Inflammatory macrophage treated with lipopolysaccharide for 1 hour (primary cell): ENCODE data around the gene RAB33B.
"Not testable (repeated sequence)": the region's sequence is repeated elsewhere in the genome, so short reads cannot be mapped to it uniquely, and the experiment has no call there.

Experiments
- DNase-seq, 2 donors: peaks; one replicate each; pipeline ENCODE4 v3.0.0-alpha.2; 2020 to 2022

The RAB33B gene

DNA sequence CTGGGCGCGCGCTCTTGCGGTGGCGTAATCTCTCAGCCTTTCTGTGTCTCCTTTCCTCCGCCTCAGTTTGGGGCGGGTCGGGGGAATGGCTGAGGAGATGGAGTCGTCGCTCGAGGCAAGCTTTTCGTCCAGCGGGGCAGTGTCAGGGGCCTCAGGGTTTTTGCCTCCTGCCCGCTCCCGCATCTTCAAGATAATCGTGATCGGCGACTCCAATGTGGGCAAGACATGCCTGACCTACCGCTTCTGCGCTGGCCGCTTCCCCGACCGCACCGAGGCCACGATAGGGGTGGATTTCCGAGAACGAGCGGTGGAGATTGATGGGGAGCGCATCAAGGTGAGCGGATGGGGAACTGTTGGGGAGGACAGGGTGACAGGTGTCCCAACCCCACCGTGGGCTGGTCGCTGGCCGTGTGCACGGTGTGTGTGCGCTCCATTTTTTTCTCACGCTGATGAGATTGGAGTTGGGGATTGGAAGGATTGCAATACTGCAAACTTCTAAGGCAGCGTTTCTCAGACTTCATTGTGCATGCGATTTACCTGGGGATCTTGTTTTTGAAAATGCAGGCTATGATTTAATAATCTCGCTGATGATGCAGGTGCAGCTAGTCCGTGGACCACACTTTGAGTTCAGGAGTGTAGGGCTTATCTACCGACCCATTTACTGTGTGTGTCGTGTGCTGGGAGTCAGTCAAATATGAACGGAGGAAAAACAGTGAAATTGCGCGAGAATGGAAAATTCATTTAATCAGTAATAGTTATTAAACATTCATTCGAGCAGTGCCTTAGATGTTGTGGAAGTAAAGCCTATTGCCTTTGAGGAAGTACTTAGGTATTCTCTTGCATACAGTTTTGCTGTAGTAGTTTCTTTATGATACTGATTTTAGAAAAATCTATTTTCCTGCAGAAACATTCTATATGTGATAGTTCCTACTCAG, at the start of gene RAB33B:
Gene RAB33B (plus strand): TSS at position 11 of the 935 bp plus-strand sequence. CDS start 75 bp downstream, at position 86.
- peak in 1 of 2 donors; percentile 88 for DNase-seq

DNA sequence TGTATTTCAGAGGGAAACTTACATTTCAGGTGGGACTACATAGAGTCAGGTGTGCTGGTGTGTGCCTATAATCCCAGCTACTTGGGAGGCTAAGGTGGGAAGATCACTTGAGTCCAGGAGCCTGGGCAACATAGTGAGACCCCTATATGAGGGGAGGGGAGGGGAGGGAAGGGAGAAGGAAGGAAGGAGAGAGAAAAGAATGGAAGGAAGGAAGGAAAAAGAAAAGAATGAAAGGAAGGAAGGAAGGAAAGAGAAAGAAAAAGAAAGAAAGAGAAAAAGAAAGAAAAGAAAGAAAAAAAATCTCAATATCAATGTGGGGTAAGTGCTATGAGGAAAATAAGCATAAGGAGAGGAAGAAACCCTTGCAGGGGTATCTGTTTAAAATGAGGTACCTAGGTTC, 43.6 kb upstream of the RAB33B start:
- no peak for DNase-seq

DNA sequence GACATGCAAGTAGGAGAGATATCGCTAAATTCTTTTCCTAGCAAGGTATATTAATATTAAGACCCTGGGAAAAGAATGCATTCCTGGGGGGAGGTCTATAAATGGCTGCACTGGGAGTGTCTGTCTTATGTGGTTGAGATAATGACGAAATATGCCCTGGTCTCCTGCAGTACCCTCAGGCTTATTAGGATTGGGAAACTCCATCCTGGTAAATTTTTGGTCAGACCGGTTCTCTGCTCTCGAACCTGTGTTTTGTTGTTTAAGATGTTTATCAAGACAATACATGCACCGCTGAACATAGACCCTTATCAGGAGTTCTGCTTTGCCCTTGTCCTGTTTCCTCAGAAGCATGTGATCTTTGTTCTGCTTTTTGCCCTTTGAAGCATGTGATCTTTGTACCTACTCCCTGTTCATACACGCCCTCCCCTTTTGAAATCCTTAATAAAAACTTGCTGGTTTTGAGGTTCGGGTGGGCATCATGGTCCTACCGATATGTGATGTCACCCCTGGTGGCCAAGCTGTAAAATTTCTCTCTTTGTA, 39.2 kb upstream of the RAB33B start:
- peak in 1 of 2 donors; percentile 9 for DNase-seq

DNA sequence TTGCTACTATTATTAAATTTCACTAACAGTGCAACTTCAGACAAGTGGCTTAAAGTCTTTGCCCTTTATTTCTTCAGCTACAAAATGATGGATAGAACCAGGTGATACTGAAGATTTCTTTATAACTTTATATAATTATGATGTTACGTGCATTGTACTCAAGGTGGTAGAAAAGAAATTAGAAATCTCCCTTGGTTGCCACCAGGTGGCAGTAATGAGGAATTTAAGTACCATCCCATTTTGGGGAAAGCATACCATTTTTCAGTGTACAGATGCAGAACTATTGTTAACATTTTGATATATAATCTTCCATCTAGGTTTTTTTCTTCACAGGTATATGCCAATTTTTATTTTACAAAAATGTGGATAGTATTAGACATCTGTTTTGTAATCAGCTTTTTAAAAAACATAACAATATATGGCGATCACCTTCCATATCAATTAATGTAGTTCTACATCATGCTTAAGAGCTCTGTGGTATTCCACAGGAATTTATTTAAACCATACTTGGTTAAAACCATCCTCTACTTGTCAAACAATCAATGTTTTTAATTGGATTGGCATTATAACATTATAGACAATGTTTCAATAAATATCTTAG, 37.7 kb upstream of the RAB33B start:
- peak; percentile 31 to 48 for DNase-seq

DNA sequence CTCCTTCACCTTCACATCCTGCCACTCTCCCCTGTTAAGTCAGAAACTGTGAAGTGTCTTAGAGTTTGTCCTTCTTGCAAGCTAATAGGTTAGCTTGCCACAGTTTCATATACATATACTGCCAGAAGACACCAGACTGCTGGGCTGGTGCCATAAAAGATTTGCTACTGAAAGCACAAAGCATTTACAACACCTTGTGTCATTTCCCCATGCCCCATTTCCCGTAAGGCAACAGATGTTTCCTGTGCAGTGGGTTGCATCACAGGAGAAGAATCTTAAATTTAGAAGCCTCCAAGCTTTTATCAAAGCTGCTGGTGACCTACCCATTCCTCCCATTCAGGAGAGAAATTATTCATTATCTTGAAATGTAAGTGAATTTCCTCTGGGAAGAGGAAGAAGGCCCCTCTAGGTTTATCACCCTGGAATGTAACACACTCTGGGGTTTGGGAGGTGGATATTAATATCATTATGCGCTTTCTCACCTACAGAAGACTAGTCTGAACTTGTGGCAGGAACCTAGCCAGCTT, 34.5 kb upstream of the RAB33B start:
- peak; percentile 21 to 57 for DNase-seq

DNA sequence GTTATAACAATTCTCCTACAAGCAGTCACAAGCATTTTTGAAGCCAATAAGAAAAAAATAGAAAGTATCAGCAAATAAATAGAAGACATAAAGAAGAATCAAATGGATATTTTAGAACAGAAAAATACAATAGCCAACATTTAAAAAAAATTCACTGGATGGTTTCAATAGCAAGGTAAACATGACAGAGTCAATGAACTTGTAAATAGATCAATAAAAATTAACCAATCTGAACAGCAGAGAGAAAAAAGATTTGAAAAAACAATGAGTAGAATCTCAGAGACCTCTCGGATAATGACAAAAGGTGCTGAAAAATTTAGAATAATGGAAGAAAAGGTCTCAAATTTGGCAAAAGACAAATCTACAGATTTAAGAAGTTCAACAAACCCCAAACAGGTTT, 33.3 kb upstream of the RAB33B start:
- DNase-seq: no peak

DNA sequence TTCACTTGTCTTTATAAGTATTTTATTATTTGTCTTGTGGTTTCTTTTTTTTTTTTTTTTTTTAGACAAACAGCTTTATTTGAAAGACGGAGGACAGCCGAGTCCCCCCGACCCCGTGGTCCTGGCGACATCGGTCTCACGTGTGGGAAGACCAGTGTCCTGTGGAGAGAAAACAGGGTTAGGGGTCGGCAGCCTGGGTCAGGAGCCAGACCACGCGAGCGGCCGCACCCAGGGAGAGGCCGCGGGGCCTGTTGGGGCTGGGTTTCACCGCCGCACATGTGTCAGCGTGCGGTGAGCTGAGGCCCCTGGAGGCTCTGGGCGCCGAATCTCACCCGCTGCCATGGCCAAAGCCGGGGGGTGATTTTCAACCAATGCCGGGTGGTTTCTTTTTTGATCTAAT, 17.8 kb upstream of the RAB33B start:
- DNase-seq: no peak

DNA sequence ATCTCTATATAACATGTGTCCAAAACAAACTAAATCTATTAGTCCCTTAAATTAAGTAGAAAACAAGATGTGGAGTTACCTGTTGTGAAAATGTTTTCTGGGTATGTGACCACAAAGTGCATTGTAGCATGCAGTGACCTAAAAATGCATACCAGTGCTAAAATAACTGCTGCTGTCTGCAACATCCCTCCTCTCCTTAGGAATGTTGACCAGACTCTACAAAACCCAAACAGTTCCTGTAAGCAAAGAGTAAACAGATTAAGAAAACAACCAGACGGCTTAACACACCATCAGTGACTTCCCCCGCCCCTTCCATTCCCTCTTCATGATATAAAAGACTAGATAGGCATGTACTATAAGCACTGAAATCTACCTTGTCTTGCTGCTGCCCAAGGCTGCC, 15.8 kb upstream of the RAB33B start:
- no peak for DNase-seq

DNA sequence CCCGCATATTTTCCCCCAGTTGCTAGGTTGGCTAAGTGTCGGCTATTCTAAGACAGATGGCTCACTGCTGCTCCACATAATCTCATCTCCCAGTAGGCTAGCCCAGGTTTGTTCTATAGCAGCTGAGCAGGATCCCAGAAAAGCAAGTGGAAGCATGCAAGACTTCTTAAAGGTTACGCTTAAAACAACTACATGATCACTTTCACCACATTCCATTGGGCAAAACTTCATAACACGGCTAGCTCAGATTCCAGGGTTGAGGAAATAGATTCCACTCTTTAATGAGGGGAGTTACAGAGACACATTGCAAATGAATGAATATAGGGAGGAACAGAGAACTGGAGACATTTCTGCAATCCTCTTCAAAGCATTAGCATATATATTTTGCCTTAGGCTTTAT, 12.9 kb upstream of the RAB33B start:
- DNase-seq: no peak

DNA sequence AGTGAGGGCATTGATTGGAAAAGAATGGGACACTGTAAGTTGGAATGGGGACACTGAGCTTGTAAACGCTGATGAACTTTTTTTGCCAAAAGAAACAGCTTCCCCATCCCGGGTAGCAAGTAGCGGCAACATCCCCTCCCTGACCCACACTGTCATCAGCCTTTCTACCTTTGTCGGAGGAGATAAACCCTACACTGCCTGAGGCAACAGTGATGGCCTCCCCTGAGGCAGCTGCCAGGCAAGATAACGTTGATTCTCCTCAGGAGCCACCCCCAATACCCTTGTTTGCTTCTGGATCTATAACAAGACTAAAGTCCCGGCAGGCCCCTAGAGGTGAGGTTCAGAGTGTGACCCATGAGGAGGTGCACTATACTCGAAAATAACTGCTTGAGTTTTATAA, 10.3 kb upstream of the RAB33B start:
- DNase-seq: no peak

DNA sequence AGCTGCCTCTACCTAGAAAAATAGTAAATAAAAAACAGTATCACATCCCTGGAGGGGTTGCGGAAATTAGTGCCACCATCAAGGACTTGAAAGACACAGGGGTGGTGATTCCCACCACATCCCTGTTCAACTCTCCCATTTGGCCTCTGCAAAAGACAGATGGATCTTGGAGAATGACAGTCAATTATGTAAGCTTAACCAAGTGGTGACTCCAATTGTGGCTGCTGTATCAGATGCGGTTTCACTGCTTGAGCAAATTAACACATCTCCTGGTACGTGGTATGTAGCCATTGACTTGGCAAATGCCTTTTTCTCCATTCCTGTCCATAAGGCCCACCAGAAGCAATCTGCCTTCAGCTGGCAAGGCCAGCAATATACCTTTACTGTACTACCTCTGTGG, 9.0 kb upstream of the RAB33B start:
- DNase-seq: not testable (repeated sequence)

DNA sequence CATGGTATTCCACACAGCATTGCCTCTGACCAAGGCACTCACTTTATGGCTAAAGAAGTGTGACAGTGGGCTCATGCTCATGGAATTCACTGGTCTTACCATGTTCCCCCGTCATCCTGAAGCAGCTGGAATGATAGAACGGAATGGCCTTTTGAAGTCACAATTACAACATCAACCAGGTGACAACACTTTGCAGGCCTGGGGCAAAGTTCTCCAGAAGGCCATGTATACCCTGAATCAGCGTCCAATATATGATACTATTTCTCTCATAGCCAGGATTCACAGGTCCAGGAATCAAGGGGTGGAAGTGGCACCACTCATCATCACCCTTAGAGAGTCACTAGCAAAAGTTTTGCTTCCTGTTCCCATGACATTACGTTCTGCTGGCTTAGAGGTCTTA, 6.8 kb upstream of the RAB33B start:
- DNase-seq: not testable (repeated sequence)

DNA sequence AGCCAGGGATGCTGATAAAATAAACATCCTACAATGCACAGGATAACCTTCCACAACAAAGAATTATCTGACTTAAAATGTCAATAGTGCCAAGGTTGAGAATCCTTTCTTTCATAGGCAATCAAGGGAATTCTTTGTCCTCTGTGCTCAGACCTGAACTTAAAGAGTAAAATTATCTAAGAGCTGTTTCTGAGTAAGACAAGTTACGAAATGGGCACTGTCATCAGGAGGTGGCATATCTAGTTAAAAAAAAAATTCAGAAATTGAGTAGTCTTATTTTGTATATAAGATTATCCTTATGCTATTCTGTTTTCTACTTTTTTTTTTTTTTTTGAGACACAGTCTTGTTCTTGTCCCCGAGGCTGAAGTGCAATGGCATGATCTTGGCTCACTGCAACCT, 3.3 kb upstream of the RAB33B start:
- peak in 1 of 2 donors; percentile 1 for DNase-seq

DNA sequence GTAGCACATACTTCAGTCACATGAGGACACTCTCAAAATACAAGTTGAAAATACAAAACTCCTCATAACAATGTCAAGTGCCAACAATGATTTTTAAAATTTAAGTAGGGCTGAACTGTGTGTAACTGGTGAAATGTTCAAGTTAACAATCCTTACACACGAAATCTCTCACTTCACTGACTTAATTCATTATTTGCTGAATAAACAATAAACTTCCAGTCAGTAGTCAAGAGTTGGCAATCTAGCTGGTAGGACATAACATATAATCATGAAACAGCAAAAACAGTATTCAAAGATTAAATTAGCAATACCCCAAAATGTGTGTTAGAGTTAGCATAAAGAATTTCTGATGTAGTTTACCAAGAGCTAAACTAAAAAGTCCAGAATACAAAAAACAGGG, 1.9 kb upstream of the RAB33B start:
- DNase-seq: no peak

DNA sequence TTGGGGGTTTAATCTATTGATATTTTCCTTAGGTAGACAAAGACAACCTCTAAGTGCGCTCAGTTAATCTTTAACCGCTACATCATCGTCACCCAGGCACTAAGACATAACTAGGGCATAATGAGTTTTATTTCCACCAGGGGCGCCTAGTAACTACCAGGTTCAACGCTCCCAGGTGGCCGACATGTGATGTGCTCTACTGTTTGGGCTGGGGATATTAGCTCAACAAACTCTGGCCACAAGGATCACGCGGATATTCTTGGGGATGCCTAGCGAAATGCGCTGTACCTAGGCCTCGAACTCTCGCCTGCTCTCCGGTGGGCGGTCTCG, 915 bp upstream of the RAB33B start:
- DNase-seq: no peak

DNA sequence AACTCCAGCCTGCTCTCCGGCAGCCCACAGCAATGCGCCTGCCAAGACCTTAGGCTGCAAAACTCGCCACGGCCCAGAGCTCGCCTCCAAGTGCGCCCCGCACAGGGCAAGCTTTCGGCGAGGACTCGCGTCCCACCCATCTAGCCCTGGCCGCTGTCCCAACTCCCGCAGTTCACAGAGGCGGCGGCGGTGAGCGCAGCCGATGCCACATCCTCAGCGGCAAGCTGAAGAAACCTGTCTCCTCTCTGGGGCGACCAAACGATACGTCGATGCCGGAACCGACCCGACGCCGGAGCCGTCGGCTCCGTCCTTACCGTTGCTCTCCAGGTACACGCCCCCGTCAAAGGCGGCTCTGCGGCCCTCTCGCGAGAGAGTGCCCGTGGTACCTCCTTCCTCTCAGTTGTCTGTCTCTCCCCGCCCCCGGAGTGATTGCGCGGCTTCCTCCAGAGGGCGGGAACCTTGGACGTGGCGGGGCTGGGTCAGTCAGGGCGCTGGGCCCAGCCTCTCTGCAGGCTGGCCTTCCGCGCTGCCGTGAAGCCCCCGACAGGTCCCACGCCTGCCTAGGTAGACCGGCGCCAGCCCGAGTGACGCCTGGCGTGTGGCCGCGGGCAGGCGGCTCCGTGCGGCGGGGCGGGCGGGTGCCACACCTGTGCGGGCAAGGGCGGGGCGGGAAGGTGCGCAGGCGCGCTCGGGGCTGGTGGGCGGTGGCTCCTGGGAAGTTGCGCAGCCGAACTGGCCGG, 380 bp upstream of the RAB33B start:
- peak; percentile 97 to 98 for DNase-seq

DNA sequence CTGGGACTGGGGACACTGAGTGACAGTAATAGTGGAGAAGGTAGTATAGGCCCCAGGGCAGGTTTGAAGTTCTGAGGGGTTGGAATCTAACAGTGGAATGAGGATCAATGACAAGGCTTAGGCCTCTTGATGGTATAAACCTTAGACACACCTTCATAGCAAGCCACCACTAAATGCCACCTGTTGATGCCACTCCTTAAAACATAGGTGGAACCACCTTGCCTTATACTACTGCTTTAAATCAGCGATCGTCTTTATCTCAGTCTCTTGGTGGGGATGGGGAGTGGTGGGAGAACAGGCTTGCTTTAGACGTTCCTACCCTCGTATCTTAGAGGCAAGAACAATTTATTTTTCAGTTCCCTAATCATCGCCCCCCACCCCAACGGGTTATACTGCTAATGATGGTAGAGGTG, 1.2 kb downstream of the RAB33B start:
- DNase-seq: no peak

DNA sequence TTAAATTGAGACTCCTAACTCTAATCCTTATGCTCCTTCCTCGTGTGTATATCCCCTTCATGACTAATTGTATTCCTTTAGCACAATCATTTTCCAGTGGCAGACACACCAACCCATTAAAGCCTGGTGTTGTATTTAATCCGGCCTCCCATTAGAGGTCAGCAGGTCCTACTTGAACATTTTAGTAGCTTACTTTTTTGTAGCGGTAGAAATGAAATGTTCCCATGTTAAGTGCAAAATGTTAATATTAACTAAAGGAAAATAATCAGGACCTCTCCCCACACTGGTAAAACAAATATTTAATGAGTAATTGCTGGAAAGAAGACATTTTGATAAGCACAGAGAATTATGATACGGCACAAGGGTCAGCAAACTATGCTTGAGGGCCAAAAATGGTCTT, 3.4 kb downstream of the RAB33B start:
- DNase-seq: no peak

DNA sequence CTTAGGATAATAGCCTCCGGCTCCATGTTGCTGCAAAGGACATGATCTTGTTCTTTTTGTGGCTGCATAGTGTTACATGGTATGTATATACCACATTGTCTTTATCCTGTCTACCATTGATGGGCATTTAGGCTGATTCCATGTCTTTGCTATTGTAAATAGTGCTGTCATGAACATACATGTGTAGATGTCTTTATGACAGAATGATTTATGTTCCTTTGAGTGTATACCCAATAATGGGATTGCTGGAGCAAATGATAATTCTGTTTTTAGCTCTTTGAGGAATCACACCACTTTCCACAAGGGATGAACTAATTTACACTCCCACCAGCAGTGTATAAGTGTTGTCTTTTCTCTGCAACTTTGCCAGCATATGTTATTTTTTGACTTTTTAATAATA, 4.6 kb downstream of the RAB33B start:
- DNase-seq: no peak

DNA sequence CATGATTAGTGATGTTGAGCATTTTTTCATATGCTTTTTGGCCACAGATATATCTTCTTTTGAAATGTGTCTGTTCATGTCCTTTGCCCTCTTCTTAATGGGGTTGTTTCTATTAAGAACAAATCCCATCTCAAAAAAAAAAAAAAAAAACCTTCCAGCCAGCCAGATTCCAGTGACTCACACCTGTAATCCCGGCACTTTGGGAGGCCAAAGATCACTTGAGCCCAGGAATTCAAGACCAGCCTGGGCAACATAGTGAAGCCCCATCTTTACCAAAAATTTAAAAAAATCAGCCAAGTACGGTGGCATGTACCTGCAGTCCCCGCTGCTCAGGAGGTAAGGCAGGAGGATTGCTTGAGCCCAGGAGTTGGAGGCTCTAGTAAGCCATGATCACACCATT, 5.1 kb downstream of the RAB33B start:
- no peak for DNase-seq

DNA sequence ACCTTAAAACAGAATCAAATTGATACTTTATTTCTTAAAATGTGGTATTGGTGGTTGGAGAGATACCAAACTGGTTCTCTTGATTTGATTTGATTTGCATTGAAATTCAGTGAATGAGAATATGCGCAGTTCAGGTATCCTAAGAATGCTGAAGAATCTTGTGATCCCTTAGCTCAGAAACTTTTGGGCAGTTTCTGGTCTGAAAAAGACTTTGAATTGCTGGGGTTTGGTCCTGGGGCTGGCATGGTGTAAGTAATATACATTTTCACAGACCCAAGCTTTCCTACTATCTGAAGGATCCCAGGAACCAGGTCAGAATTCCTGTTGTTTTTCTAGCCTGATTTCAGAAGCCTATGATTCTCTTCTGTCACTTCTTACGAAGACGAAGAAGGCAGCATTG, 6.6 kb downstream of the RAB33B start:
- no peak for DNase-seq

DNA sequence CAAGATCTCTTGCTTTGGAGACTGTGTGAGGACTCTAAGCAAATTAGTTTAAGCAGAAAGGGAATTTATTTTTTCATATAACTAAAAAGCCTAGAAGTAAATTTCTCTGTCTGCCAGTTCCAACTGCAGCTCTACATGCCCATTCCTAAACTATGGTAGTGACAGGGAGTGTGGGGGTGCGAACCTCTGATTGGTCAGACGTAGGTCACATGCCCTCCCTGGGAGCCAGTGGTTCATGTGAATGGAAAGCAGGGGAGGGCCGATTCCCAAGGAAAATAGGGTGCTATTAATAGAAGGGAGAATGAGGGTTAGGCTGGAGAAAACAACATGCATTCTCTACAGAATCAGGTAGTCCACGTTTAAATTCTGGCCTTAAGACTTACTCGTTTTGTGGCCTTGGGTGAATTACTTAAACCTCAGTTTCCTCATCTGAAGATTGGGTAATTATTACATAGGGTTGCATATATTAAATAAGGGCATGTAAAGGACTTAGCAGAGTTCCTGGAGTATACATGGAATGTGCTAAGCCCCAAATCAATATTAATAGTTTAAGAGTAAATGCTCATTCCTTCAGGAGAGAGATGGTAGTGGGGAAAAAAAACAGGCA, 7.2 kb downstream of the RAB33B start:
- peak in 1 of 2 donors; percentile 32 for DNase-seq

DNA sequence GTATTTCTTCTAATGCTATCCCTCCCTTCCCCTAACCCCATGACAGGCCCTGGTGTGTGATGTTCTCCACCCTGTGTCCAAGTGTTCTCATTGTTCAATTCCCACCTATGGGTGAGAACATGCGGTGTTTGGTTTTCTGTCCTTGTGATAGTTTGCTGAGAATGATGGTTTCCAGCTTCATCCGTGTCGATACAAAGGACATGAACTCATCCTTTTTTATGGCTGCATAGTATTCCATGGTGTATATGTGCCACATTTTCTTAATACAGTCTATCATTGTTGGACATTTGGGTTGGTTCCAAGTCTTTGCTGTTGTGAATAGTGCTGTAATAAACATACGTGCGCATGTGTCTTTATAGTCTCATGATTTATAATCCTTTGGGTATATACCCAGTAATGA, 10.6 kb downstream of the RAB33B start:
- DNase-seq: not testable (repeated sequence)
